Natural killer cell (primary cell): ENCODE results near the gene GTF3A. TPM values are rescaled to one million over a fixed set of nuclear protein-coding genes. Genes with fewer than 3 reads are reported as not detected.

ENCODE experiments used
- ATAC-seq, 3 donors: fragments of 150-1000 bp in 2 of 3; fragments of 200-7000 bp in 1 of 3; cut with Tn5 transposase; 1 replicate in 1 of 3; 2 replicates in 2 of 3; pipeline ENCODE4 v1.10.0; 2021; ENCODE audit warnings: mild to moderate bottlenecking in 2 of 3, moderate library complexity in 2 of 3
- DNase-seq, 2 donors: peaks; one replicate each; pipeline versions ENCODE4 v3.0.0 to v3.0.0-alpha.2; 2013 to 2021; ENCODE audit warnings: mixed read lengths in 1 of 2
- H3K27ac ChIP-seq: one replicate; pipeline ENCODE4 v1.5.1; 2013; ENCODE audit warnings: mild to moderate bottlenecking, low read length
- H3K27me3 ChIP-seq: one replicate; pipeline ENCODE4 v1.6.1; 2013; ENCODE audit warnings: low read length; ENCODE audit not compliant: control insufficient read depth, insufficient read depth
- H3K36me3 ChIP-seq: one replicate; pipeline ENCODE4 v1.6.1; 2013; ENCODE audit warnings: low read length; ENCODE audit not compliant: control insufficient read depth, insufficient read depth
- H3K4me1 ChIP-seq: one replicate; pipeline ENCODE4 v1.6.1; 2013; ENCODE audit warnings: low read length; ENCODE audit not compliant: control insufficient read depth, insufficient read depth
- H3K4me3 ChIP-seq: one replicate; pipeline ENCODE4 v1.5.1; 2013; ENCODE audit warnings: low read length
- H3K9me3 ChIP-seq: one replicate; pipeline ENCODE4 v1.6.1; 2013; ENCODE audit warnings: low read length; ENCODE audit not compliant: control insufficient read depth, insufficient read depth
- H3K27ac Mint-ChIP-seq, 2 donors: one replicate each; pipeline ENCODE4 v1.8.0; 2022; ENCODE audit warnings: mild to moderate bottlenecking in 2 of 2, mixed read lengths in 2 of 2, moderate library complexity in 1 of 2
- H3K27me3 Mint-ChIP-seq, 2 donors: one replicate each; pipeline ENCODE4 v1.8.0; 2022; ENCODE audit warnings: low read depth in 2 of 2, mixed read lengths in 2 of 2
- H3K36me3 Mint-ChIP-seq: one replicate; pipeline ENCODE4 v1.8.0; 2022; ENCODE audit warnings: mixed read lengths
- H3K4me1 Mint-ChIP-seq, 2 donors: one replicate each; pipeline ENCODE4 v1.8.0; 2022; ENCODE audit warnings: mixed read lengths in 2 of 2
- H3K4me3 Mint-ChIP-seq: one replicate; pipeline ENCODE4 v1.8.0; 2022; ENCODE audit warnings: mild to moderate bottlenecking, moderate library complexity, mixed read lengths
- H3K9me3 Mint-ChIP-seq, 2 donors: one replicate each; pipeline ENCODE4 v1.8.0; 2022; ENCODE audit warnings: mixed read lengths in 2 of 2
- CTCF ChIP-seq: fragments of 200-600 bp; IDR thresholded peaks from one replicate; pipeline ENCODE4 v1.8.0; 2022; ENCODE audit warnings: antibody characterized with exemption
- WGBS: methylation state at CpG from one replicate; pipeline ENCODE4 v1.1.7; 2013; ENCODE audit warnings: missing lambda C conversion rate; ENCODE audit not compliant: insufficient coverage; 5-methylcytosine and 5-hydroxymethylcytosine counted together
- intact Hi-C: fragments of 100-400 bp; cut with micrococcal nuclease; formaldehyde crosslinking; loops from one replicate; pipeline ENCODE4 v1.14.2; 2022
- total RNA-seq, 4 donors: library from RNA; stranded (reverse); fragments of 120-200 nt in 1 of 4; gene quantifications; one replicate each; pipeline versions ENCODE4 v1.2.3 to v1.2.4, GENCODE V29; 2013 to 2022

Gene GTF3A
- total RNA-seq, 3 donors from 2014 or later (not counting 1 experiment from before 2014, with no cell fraction given), result 129 to 132 (median 130) TPM

- 89% methylated on average over 3 of the region's 3 CpGs for WGBS
- Histone ChIP-seq H3K27ac (peak overlapping the region; percentile 23), H3K9me3 (no peaks in the 10 kb centered on the region), H3K4me3 (no peak overlapping the region), H3K27me3 (no peaks in the 10 kb centered on the region), H3K36me3 (peaks cover 86% of the 10 kb centered on the region), H3K4me1 (peaks cover 28% of the 10 kb centered on the region)
- TF ChIP-seq CTCF, result no peak
- intact Hi-C loops, result no loop called here
- DNase-seq, result no peak
- Mint-ChIP-seq H3K9me3 (no peaks in the 10 kb centered on the region), H3K27ac (peak overlapping the region; percentile 43 to 74), H3K27me3 (no peaks in the 10 kb centered on the region), H3K36me3 (peaks cover 11% of the 10 kb centered on the region), H3K4me3 (no peak overlapping the region), H3K4me1 (peaks cover 37 to 46% of the 10 kb centered on the region in 2 donors)
- no peak for ATAC-seq
Measured at GRCh38 chr13:27432180-27432579, 7.8 kb downstream of the GTF3A start.

DNA sequence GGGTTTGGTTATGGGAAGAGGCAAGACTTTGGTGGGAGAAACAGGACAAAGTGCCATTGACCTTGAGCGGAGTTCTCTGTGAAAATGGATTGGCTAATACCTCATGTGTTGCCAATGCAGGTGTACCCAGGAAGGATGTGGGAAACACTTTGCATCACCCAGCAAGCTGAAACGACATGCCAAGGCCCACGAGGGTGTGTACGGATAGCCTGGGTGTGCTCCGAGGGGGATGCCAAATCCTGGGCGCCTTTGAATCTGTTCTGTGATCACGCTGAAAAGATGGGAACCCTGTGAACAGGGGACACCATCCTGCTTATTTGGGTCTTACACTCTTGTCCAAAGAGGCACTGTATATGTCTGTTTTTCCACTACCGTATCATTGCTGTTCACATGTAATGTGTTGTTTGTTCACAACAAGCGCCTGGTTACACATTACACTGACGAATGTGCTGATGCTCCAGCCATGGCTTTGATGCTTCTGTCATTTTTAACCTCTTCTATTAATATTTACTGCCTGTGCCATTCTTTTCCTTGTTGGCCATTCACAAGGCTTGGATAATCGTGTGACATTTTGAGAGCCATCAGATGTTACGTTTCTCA lies 8.3 kb downstream of the GTF3A start:
- H3K4me3 Mint-ChIP-seq, result no peak overlapping the region
- peaks cover 11% of the 10 kb centered on the region for H3K36me3 Mint-ChIP-seq
- ATAC-seq (peak in 1 of 3 donors; percentile 9), DNase-seq (peak in 1 of 2 donors; percentile 63)
- no peaks in the 10 kb centered on the region for H3K27me3 Mint-ChIP-seq
- Histone ChIP-seq H3K4me1 (peaks cover 23% of the 10 kb centered on the region), H3K36me3 (peaks cover 90% of the 10 kb centered on the region), H3K9me3 (no peaks in the 10 kb centered on the region), H3K27ac (peak overlapping the region; percentile 23), H3K27me3 (no peaks in the 10 kb centered on the region), H3K4me3 (no peak overlapping the region)
- intact Hi-C loops, result no loop called here
- 65% methylated on average over 10 of the region's 12 CpGs for WGBS
- no peak for TF ChIP-seq CTCF
- H3K27ac Mint-ChIP-seq, result peak overlapping the region; percentile 43 to 74
- H3K4me1 Mint-ChIP-seq, result peaks cover 38 to 43% of the 10 kb centered on the region in 2 donors
- no peaks in the 10 kb centered on the region for H3K9me3 Mint-ChIP-seq

DNA sequence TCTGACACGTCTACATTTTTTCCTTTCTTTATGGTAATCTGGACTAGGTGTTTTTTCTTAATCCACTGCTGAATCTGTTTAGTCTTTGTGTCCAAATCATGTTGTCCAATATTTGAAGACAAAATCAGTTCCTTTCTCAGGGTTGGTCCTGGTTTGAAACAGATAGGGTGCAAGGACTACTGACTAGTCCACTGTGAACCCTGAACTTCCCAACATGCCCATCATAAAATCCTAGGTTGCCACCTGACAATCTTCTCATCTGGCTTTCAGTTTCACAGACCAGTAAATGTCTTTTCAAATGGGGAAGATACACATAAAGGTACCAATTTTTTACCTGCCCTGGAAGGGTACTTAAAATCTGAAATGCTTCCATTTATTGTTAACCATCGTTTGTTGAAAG lies 12.7 kb downstream of the GTF3A start:
- peak overlapping the region; percentile 27 to 64 for H3K27ac Mint-ChIP-seq
- intact Hi-C loops, result no loop called here
- ATAC-seq, result no peak
- no peak for DNase-seq
- H3K4me3 ChIP-seq, result no peak overlapping the region
- 100% methylated on average over 1 of the region's 2 CpGs for WGBS
- peaks cover 35% of the 10 kb centered on the region for H3K4me1 ChIP-seq
- H3K27me3 ChIP-seq, result no peaks in the 10 kb centered on the region
- no peaks in the 10 kb centered on the region for H3K9me3 Mint-ChIP-seq
- peaks cover 58% of the 10 kb centered on the region for H3K36me3 ChIP-seq
- TF ChIP-seq CTCF, result no peak
- no peaks in the 10 kb centered on the region for H3K27me3 Mint-ChIP-seq
- no peak overlapping the region for H3K27ac ChIP-seq
- no peaks in the 10 kb centered on the region for H3K36me3 Mint-ChIP-seq
- H3K4me1 Mint-ChIP-seq, result peaks cover 45 to 52% of the 10 kb centered on the region in 2 donors
- no peak overlapping the region for H3K4me3 Mint-ChIP-seq
- H3K9me3 ChIP-seq, result no peaks in the 10 kb centered on the region

DNA sequence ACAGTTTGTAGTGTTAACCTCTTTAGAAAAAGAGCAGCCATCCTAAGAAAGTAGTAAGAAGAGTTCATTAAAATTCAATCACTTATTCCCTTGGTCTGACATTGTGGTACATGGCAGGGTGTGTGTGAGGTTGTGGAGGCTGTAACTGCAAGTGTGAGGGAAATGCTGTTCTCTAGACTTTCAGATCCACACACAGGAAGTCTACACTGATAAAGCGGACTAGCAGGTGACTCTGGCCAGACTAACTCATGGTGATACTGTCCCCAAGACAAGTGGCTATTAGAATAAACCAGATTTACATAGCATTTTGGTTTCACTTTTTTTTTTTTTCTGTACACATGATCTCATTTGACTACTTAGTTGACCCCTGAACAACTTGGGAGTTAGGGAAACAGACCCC lies 16.0 kb downstream of the GTF3A start:
- Histone ChIP-seq H3K27ac (no peak overlapping the region), H3K27me3 (no peaks in the 10 kb centered on the region), H3K4me3 (no peak overlapping the region), H3K4me1 (peaks cover 34% of the 10 kb centered on the region), H3K9me3 (no peaks in the 10 kb centered on the region), H3K36me3 (peaks cover 27% of the 10 kb centered on the region)
- WGBS, result 25% methylated on average over 1 of the region's 1 CpG
- ATAC-seq, result peak; percentile 67 to 69 (median 69)
- DNase-seq, result peak in 1 of 2 donors; percentile 18
- Mint-ChIP-seq H3K4me3 (peak overlapping the region; percentile 68), H3K4me1 (peaks cover 43 to 44% of the 10 kb centered on the region in 2 donors), H3K27ac (peak overlapping the region; percentile 53 to 78), H3K36me3 (no peaks in the 10 kb centered on the region), H3K9me3 (no peaks in the 10 kb centered on the region), H3K27me3 (no peaks in the 10 kb centered on the region)
- TF ChIP-seq CTCF, result no peak
- intact Hi-C loops, result loop anchor here (2.0 kb wide), 1 partner anchor 14 kb away; no protein-coding TSS in a partner anchor
